OCI-LY1 (cell line): ENCODE data around the gene CAPN12.
"Not testable (repeated sequence)": the region's sequence is repeated elsewhere in the genome, so short reads cannot be mapped to it uniquely, and the experiment has no call there.

ENCODE experiments used
- H2AFZ ChIP-seq: fragments of 200-600 bp; sonication (generic), shearing (Covaris generic); 2 replicates; pipeline ENCODE4 v1.6.0; 2014; ENCODE audit warnings: antibody characterized with exemption, mild to moderate bottlenecking, low read length
- H3F3A ChIP-seq: fragments of 200-600 bp; sonication (generic), shearing (Covaris generic); 2 replicates; pipeline ENCODE4 v1.6.0; 2014; ENCODE audit warnings: mild to moderate bottlenecking, antibody characterized with exemption, low read length, moderate library complexity; ENCODE audit not compliant: insufficient read depth
- H3K27ac ChIP-seq: fragments of 200-600 bp; sonication (generic); 2 replicates; pipeline ENCODE4 v1.5.1; 2014; ENCODE audit warnings: low read length, mixed run types, mild to moderate bottlenecking, low read depth; ENCODE audit not compliant: poor library complexity, severe bottlenecking
- H3K27me3 ChIP-seq: fragments of 200-600 bp; sonication (generic); 2 replicates; pipeline ENCODE4 v1.6.0; 2014; ENCODE audit warnings: antibody characterized with exemption, mild to moderate bottlenecking, low read length, moderate library complexity; ENCODE audit not compliant: insufficient read depth
- H3K36me3 ChIP-seq: fragments of 200-600 bp; sonication (generic); 2 replicates; pipeline ENCODE4 v1.6.1; 2014; ENCODE audit warnings: mild to moderate bottlenecking, antibody characterized with exemption, low read length, moderate library complexity, mixed read lengths; ENCODE audit not compliant: insufficient read depth
- H3K4me1 ChIP-seq: fragments of 200-600 bp; sonication (generic); 2 replicates; pipeline ENCODE4 v1.5.1; 2014; ENCODE audit warnings: mild to moderate bottlenecking, low read length, moderate library complexity; ENCODE audit not compliant: insufficient read depth, severe bottlenecking
- H3K4me2 ChIP-seq: fragments of 200-600 bp; sonication (generic), shearing (Covaris generic); 2 replicates; pipeline ENCODE4 v1.6.1; 2014; ENCODE audit warnings: low read length
- H3K4me3 ChIP-seq: fragments of 200-600 bp; sonication (generic); 2 replicates; pipeline ENCODE4 v1.5.1; 2014; ENCODE audit warnings: low read length, low read depth, mild to moderate bottlenecking, mixed read lengths; ENCODE audit not compliant: poor library complexity, severe bottlenecking
- H3K79me2 ChIP-seq: fragments of 200-600 bp; shearing (Covaris generic); 2 replicates; pipeline ENCODE4 v1.6.1; 2016; ENCODE audit warnings: mixed run types, low read length, mixed read lengths; ENCODE audit not compliant: insufficient read depth
- H3K9ac ChIP-seq: fragments of 200-600 bp; sonication (generic), shearing (Covaris generic); 2 replicates; pipeline ENCODE4 v1.6.1; 2014; ENCODE audit warnings: mild to moderate bottlenecking, low read length, mixed read lengths
- H3K9me2 ChIP-seq: fragments of 200-600 bp; sonication (generic), shearing (Covaris generic); 2 replicates; pipeline ENCODE4 v1.6.1; 2014; ENCODE audit warnings: low read depth, mild to moderate bottlenecking, low read length, mixed read lengths
- H3K9me3 ChIP-seq: fragments of 200-600 bp; shearing (Covaris generic); 2 replicates; pipeline ENCODE4 v1.6.1; 2014; ENCODE audit warnings: low read length, mixed read lengths
- H4K20me1 ChIP-seq: fragments of 200-600 bp; sonication (generic), shearing (Covaris generic); 2 replicates; pipeline ENCODE4 v1.6.0; 2016; ENCODE audit warnings: mild to moderate bottlenecking, low read length; ENCODE audit not compliant: insufficient read depth
- CTCF ChIP-seq: fragments of 200-600 bp; sonication (generic), shearing (Covaris generic); IDR thresholded peaks from 2 replicates; pipeline ENCODE4 v1.5.1; 2017; ENCODE audit warnings: mild to moderate bottlenecking, antibody characterized with exemption, low read length, moderate library complexity, mixed read lengths
- EZH2 ChIP-seq: fragments of 200-600 bp; sonication (generic), shearing (Covaris generic); IDR thresholded peaks from 2 replicates; pipeline ENCODE4 v1.8.0; 2017; ENCODE audit warnings: borderline replicate concordance, mixed run types, mild to moderate bottlenecking, antibody characterized with exemption, low read length, moderate library complexity, mixed read lengths

Gene CAPN12

GRCh38 chr19:38792250-38793111, 48.2 kb upstream of the CAPN12 start:
- Histone ChIP-seq H3K27me3 (no peaks in the 10 kb centered on the region), H3K4me1 (peaks cover 13% of the 10 kb centered on the region), H2AFZ (peak overlapping the region; percentile 60; the same call in 1 of the 2 replicates), H4K20me1 (no peaks in the 10 kb centered on the region), H3K4me2 (peak overlapping the region; percentile 63), H3K27ac (no peak overlapping the region), H3K9ac (peak overlapping the region; percentile 41), H3K9me3 (no peaks in the 10 kb centered on the region), H3K79me2 (no peaks in the 10 kb centered on the region), H3K36me3 (no peaks in the 10 kb centered on the region), H3K9me2 (no peaks in the 10 kb centered on the region), H3F3A (no peaks in the 10 kb centered on the region), H3K4me3 (peak overlapping the region; percentile 51)
- TF ChIP-seq EZH2 (no peak), CTCF (peak; percentile 29; the same call in 1 of the 2 replicates)

- H3K27ac ChIP-seq, result not testable (repeated sequence)
These were observed 47.3 kb upstream of the CAPN12 start for GRCh38 chr19:38791451-38792064.

GRCh38 chr19:38790507-38791403, 46.5 kb upstream of the CAPN12 start:
- not testable (repeated sequence) for H3F3A ChIP-seq, H4K20me1 ChIP-seq, H3K36me3 ChIP-seq, H3K27me3 ChIP-seq, H2AFZ ChIP-seq, H3K4me2 ChIP-seq, H3K9ac ChIP-seq, H3K9me3 ChIP-seq, H3K4me3 ChIP-seq, H3K27ac ChIP-seq, H3K9me2 ChIP-seq, H3K79me2 ChIP-seq
- H3K4me1 ChIP-seq, result peaks cover 13% of the 10 kb centered on the region

More at GRCh38 chr19:38791451-38792064, 47.3 kb upstream of the CAPN12 start:
- not testable (repeated sequence) for H4K20me1 ChIP-seq, H3K9me2 ChIP-seq, H3K36me3 ChIP-seq, H3K9ac ChIP-seq, H2AFZ ChIP-seq, H3F3A ChIP-seq, H3K4me3 ChIP-seq, H3K27me3 ChIP-seq, H3K9me3 ChIP-seq, H3K4me2 ChIP-seq, H3K79me2 ChIP-seq
- peaks cover 13% of the 10 kb centered on the region for H3K4me1 ChIP-seq
